Keratinocyte (primary cell): ENCODE data around the gene EDC3.

Experiments
- CTCF ChIP-seq, 3 experiments: IDR thresholded peaks in 1 of 3; conservative IDR thresholded peaks in 1 of 3; optimal IDR thresholded peaks in 1 of 3; 2 replicates in 2 of 3; 3 replicates in 1 of 3; pipeline versions ENCODE3 to v1.5.1; 2011; ENCODE audit warnings: low read length in 3 of 3, mild to moderate bottlenecking in 3 of 3, moderate library complexity in 2 of 3, control low read depth in 1 of 3, inconsistent platforms in 1 of 3; ENCODE audit not compliant: insufficient read depth in 2 of 3; ENCODE audit errors: extremely low read depth in 1 of 3
- EZH2 ChIP-seq: IDR thresholded peaks from one replicate; pipeline ENCODE4 v1.6.1; 2012; ENCODE audit warnings: inconsistent platforms, mild to moderate bottlenecking, low read length, moderate library complexity

- no peak for TF ChIP-seq CTCF (optimal IDR thresholded peaks at IDR 0.05 in 1 of 3, IDR thresholded peaks at IDR 0.05 in 1 of 3, conservative IDR thresholded peaks at IDR 0.05 in 1 of 3; ENCODE audit: extremely low read depth in 1 of 3, insufficient read depth in 2 of 3, low read length in 3 of 3)
- no peak for TF ChIP-seq EZH2
Measured at GRCh38 chr15:74585857-74586256, 110.0 kb downstream of the EDC3 start.
